HTR-8/SVneo (cell line): ENCODE data around the gene FIZ1.

ENCODE experiments used
- DNase-seq: peaks from one replicate; pipeline ENCODE4 v3.0.0; 2011; ENCODE audit warnings: low spot score, mixed read lengths; ENCODE audit not compliant: insufficient read length
- FAIRE-seq: peaks from 2 replicates; lab custom pipeline; 2011; peaks lifted over from hg19 to GRCh38; lab: Jason Lieb, UNC

Gene FIZ1

GRCh38 chr19:55546822-55547614 lies 52.3 kb downstream of the FIZ1 start:
- peak; percentile 51 for FAIRE-seq
- DNase-seq = no peak

- DNase-seq = no peak
- FAIRE-seq = no peak
Measured at GRCh38 chr19:55546011-55546410, 53.3 kb downstream of the FIZ1 start.

GRCh38 chr19:55545443-55545842 lies 53.9 kb downstream of the FIZ1 start, which contains the start of gene SBK3:
TSS of gene SBK3 (minus strand) at chr19:55545543. CDS start at chr19:55545543, 0 bp downstream.
- DNase-seq (no peak), FAIRE-seq (no peak)

- no peak for DNase-seq
- FAIRE-seq = no peak
Measured at GRCh38 chr19:55544776-55545439, 54.4 kb downstream of the FIZ1 start.

- FAIRE-seq (no peak), DNase-seq (no peak)
Measured at GRCh38 chr19:55544014-55544413, 55.3 kb downstream of the FIZ1 start.

GRCh38 chr19:55543567-55543966 lies 55.8 kb downstream of the FIZ1 start:
- DNase-seq (no peak), FAIRE-seq (no peak)

- no peak for FAIRE-seq
- no peak for DNase-seq
Measured at GRCh38 chr19:55542292-55542855, 56.9 kb downstream of the FIZ1 start.
